ENCODE data around the gene BAHCC1. TPM values are rescaled to one million over a fixed set of nuclear protein-coding genes. Genes with fewer than 3 reads are reported as not detected.

Gene BAHCC1
- total RNA-seq, 1 experiment from 2014 or later = 3.1 TPM

- Histone ChIP-seq H2AFZ (ENCODE audit: low read length) (no peak overlapping the region), H3K23me2 (ENCODE audit: insufficient read length, low read depth, low read length, poor library complexity, severe bottlenecking) (no peaks in the 10 kb centered on the region), H3K23ac (ENCODE audit: insufficient read length, low read depth, low read length) (no peak overlapping the region), H2BK120ac (ENCODE audit: low read depth, low read length, poor library complexity, severe bottlenecking) (no peak overlapping the region), H2BK12ac (ENCODE audit: insufficient read length, low read depth, low read length) (no peak overlapping the region), H4K5ac (ENCODE audit: insufficient read length, low read depth, low read length) (no peak overlapping the region), H4K20me1 (ENCODE audit: control insufficient read depth, insufficient read depth, insufficient read length) (peaks cover 4% of the 10 kb centered on the region), H3K4ac (ENCODE audit: low read depth, low read length) (no peak overlapping the region), H2BK20ac (ENCODE audit: low read depth, low read length, poor library complexity, severe bottlenecking) (no peak overlapping the region), H3K18ac (ENCODE audit: insufficient read length, low read depth, low read length) (no peak overlapping the region), H3K27me3 (ENCODE audit: insufficient read depth, low read length) (no peaks in the 10 kb centered on the region), H3K14ac (ENCODE audit: insufficient read depth, low read length) (no peak overlapping the region), H3K27ac (ENCODE audit: insufficient read length, low read depth, low read length) (no peak overlapping the region), H3K4me2 (ENCODE audit: insufficient read depth, insufficient read length, low read length) (no peak overlapping the region), H2BK15ac (ENCODE audit: low read depth, low read length) (no peak overlapping the region), H4K91ac (ENCODE audit: insufficient read length, low read depth, low read length) (no peak overlapping the region), H2BK5ac (ENCODE audit: insufficient read length, low read length) (no peak overlapping the region), H3K9me3 (ENCODE audit: control insufficient read depth, low read depth, low read length) (no peaks in the 10 kb centered on the region), H3K9ac (ENCODE audit: extremely low read depth, insufficient read length, low read length) (no peak overlapping the region), H3K79me2 (ENCODE audit: insufficient read depth, low read length) (no peaks in the 10 kb centered on the region), H3K4me1 (ENCODE audit: insufficient read depth, low read length) (no peaks in the 10 kb centered on the region), H2AK5ac (ENCODE audit: insufficient read length, low read length) (no peak overlapping the region), H4K8ac (replicated peaks; ENCODE audit: insufficient read length, low read depth, low read length) (no peak overlapping the region), H3K79me1 (ENCODE audit: insufficient read depth, low read depth, low read length, poor library complexity, severe bottlenecking) (no peaks in the 10 kb centered on the region), H3K56ac (ENCODE audit: insufficient read length, low read depth, low read length) (no peak overlapping the region), H3T11ph (ENCODE audit: low read length) (no peak overlapping the region)
- no CpG with 5 or more reads among the region's 10 CpGs for WGBS (ENCODE audit: extremely low coverage, insufficient read length, low lambda C conversion rate)
- no peak for DNase-seq
- no peaks in the 10 kb centered on the region for H3K36me3 Mint-ChIP-seq (ENCODE audit: insufficient read depth in 1 of 3, low read depth in 3 of 3)
- peaks cover 4 to 9% of the 10 kb centered on the region in 2 experiments; a peak in 3 of 4 replicates for H3K4me1 Mint-ChIP-seq
- H3K9me3 Mint-ChIP-seq = no peaks in the 10 kb centered on the region
- no peak overlapping the region for H3K4me3 Mint-ChIP-seq
- H3K27ac Mint-ChIP-seq = no peak overlapping the region
- no peaks in the 10 kb centered on the region; the same call in 1 of the 2 replicates for H3K27me3 Mint-ChIP-seq (ENCODE audit: low read depth)
- no peak for TF ChIP-seq CTCF (conservative IDR thresholded peaks at IDR 0.05)
Observed at GRCh38 chr17:81437191-81437651, 42.0 kb downstream of the BAHCC1 start.
